Activated naive CD8-positive, alpha-beta T cell (primary cell): ENCODE measurements around the gene OMG.
"Not testable (repeated sequence)": the region's sequence is repeated elsewhere in the genome, so short reads cannot be mapped to it uniquely, and the experiment has no call there.

Experiments used
- H3K27ac Mint-ChIP-seq: one replicate; pipeline ENCODE4 v1.8.0; 2021; ENCODE audit warnings: mixed read lengths
- H3K27me3 Mint-ChIP-seq: one replicate; pipeline ENCODE4 v1.8.0; 2021; ENCODE audit warnings: mixed read lengths
- H3K36me3 Mint-ChIP-seq: one replicate; pipeline ENCODE4 v1.8.0; 2021; ENCODE audit warnings: mixed read lengths
- H3K4me1 Mint-ChIP-seq: one replicate; pipeline ENCODE4 v1.8.0; 2021; ENCODE audit warnings: low read depth, mixed read lengths
- H3K4me3 Mint-ChIP-seq: one replicate; pipeline ENCODE4 v1.8.0; 2021; ENCODE audit warnings: mild to moderate bottlenecking, mixed read lengths
- H3K9me3 Mint-ChIP-seq: one replicate; pipeline ENCODE4 v1.8.0; 2021; ENCODE audit warnings: low read depth, mixed read lengths

OMG gene, protein sequence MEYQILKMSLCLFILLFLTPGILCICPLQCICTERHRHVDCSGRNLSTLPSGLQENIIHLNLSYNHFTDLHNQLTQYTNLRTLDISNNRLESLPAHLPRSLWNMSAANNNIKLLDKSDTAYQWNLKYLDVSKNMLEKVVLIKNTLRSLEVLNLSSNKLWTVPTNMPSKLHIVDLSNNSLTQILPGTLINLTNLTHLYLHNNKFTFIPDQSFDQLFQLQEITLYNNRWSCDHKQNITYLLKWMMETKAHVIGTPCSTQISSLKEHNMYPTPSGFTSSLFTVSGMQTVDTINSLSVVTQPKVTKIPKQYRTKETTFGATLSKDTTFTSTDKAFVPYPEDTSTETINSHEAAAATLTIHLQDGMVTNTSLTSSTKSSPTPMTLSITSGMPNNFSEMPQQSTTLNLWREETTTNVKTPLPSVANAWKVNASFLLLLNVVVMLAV

DNA sequence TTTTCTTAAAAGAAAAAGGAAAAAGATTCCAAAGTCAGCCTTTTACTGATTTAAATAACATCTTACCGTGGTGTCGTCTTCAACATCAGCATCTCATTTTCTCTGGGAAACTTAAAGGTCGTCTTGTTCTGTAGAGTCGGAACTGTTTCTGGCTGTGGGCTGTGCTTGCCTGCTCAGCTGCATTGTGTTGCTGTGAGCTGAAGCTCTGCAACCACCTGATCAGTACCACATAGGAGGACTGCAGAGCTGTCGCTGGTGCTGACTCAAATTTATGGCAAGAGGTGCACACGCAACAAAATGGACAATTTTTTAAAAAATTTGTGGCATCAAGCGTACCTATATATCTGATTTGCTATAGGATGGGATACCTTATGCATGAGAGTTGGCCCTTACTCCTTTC, at the start of gene OMG:
TSS of gene OMG (minus strand) at position 150 of the 400 bp plus-strand sequence. CDS start 908 bp downstream, outside the sequence.
- Mint-ChIP-seq H3K27ac (no peak within 1 kb of the TSS), H3K36me3 (peaks cover 4% of the 10 kb centered on the region), H3K4me1 (peaks cover 26% of the 10 kb centered on the region), H3K4me3 (no peak within 1 kb of the TSS), H3K9me3 (no peaks in the 10 kb centered on the region), H3K27me3 (no peaks in the 10 kb centered on the region)

DNA sequence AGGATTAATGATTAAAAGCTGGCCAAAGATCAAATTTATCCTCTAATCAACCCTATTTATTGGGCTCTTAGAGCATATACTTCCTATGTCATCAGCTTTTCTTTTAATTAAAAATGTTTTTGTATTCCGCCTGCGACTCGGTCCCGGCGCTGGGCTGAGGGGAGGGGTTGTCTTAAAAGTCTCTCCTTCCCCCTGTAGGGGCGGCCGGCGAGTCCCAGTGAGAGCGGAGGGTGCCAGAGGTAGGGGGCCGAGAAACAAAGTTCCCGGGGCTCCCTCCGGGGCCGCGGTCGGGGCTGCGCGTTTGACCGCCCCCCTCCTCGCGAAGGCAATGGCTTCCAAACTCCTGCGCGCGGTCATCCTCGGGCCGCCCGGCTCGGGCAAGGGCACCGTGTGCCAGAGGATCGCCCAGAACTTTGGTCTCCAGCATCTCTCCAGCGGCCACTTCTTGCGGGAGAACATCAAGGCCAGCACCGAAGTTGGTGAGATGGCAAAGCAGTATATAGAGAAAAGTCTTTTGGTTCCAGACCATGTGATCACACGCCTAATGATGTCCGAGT, 48.2 kb upstream of the OMG start:
- H3K27me3 Mint-ChIP-seq, H3K4me1 Mint-ChIP-seq, H3K27ac Mint-ChIP-seq, H3K9me3 Mint-ChIP-seq, H3K4me3 Mint-ChIP-seq: not testable (repeated sequence)
- H3K36me3 Mint-ChIP-seq, result peaks cover 26% of the 10 kb centered on the region

DNA sequence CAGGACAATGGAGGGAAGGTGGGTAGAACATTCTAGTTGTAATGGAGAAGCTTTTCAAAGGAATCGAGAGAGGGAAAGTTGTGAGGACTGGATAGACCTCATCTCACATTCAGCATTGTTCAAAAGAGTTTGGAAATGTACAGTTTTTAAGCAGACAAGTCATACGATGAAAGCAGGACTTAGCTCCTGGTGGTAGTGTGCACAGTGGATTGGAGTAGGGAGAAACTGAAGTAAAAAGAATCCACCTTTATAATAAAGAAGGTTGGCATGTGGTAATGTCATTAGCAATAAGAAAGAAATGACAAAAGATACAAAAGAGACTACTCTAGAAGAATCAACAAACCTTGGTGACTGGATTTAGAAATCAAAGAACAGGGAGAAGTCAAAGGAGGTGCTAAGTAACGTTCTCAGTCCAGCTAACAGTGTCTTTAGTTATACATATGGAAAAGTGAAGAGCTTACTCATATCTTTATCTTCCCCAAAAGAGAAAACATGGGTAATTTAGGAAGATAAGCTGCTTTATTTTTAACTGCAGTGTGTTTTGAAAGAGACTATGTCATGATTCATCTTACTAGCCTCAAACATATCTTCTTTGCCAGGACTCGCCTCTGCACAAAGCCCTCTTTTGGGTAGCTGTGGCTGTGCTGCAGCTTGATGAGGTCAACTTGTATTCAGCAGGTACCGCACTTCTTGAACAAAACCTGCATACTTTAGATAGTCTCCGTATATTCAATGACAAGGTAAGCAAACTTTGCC, 43.0 kb upstream of the OMG start:
- H3K27ac Mint-ChIP-seq, result no peak overlapping the region
- H3K9me3 Mint-ChIP-seq, result no peaks in the 10 kb centered on the region
- H3K4me3 Mint-ChIP-seq, result no peak overlapping the region
- H3K4me1 Mint-ChIP-seq, result no peaks in the 10 kb centered on the region
- peaks cover 17% of the 10 kb centered on the region for H3K36me3 Mint-ChIP-seq
- no peaks in the 10 kb centered on the region for H3K27me3 Mint-ChIP-seq

DNA sequence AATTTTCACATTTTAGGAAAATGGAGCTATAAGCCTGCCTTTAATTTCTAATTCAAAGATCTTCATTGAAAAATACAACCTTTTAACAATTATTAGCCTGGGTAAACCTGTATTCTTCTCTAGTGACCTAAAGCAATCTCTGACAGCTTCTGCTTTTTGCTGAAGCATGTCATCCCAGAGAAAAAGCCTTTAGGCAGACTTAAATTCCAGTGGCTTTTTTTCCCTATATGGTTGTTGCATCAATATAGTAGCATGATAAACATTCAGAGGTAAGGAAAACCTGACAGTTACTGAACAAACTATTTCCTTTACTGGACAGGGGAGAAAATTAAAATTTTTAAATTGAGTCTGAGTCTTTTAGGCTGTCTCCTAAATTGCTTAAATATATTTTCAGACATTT, 32.2 kb upstream of the OMG start:
- H3K27me3 Mint-ChIP-seq, result no peaks in the 10 kb centered on the region
- H3K36me3 Mint-ChIP-seq, result peaks cover 16% of the 10 kb centered on the region
- no peak overlapping the region for H3K4me3 Mint-ChIP-seq
- H3K9me3 Mint-ChIP-seq, result no peaks in the 10 kb centered on the region
- H3K27ac Mint-ChIP-seq, result peak overlapping the region; percentile 46
- peaks cover 23% of the 10 kb centered on the region for H3K4me1 Mint-ChIP-seq

DNA sequence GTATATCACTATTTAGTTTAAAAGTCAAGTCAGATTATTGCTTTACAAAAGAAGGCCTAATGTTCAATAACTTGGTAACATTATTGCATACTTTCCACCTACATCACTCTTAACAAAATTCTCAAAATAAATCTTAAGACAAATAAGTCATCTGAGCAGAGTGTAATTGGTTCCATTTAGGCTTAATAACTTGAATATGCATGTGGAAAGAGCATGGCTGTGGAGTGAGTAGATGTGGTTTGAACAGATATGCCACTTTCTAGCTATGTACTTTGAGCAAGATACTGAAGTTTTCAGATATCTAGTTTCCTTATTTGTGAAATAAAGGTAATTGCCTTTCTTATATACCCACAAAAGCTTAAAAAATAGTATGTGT, 31.1 kb upstream of the OMG start:
- Mint-ChIP-seq H3K4me1 (peaks cover 28% of the 10 kb centered on the region), H3K27me3 (no peaks in the 10 kb centered on the region), H3K27ac (peak overlapping the region; percentile 70), H3K36me3 (peaks cover 16% of the 10 kb centered on the region), H3K4me3 (no peak overlapping the region), H3K9me3 (no peaks in the 10 kb centered on the region)

DNA sequence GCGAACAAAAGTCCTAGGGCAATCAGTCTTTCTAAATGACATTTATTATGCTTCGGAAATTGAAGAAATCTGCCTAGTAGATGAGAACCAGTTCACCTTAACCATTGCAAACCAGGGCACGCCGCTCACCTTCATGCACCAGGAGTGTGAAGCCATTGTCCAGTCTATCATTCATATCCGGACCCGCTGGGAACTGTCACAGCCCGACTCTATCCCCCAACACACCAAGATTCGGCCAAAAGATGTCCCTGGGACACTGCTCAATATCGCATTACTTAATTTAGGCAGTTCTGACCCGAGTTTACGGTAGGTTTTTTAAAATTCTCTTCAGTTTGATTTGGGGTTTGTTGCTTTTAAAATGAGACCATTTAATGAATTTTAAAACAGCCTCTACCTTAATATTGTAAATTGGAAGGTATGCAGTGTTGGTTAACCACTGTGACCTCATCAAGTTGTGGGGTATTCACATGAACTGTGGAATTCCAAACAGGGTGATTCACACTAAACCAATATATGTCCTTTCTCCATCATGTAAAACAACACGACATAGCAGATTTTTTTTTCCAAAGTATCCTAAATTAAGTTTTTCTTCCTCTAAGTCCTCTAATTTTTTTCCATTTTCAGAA, 30.6 kb upstream of the OMG start:
- Mint-ChIP-seq H3K4me3 (no peak overlapping the region), H3K27me3 (no peaks in the 10 kb centered on the region), H3K27ac (peak overlapping the region; percentile 70), H3K4me1 (peaks cover 30% of the 10 kb centered on the region), H3K36me3 (peaks cover 16% of the 10 kb centered on the region), H3K9me3 (no peaks in the 10 kb centered on the region)

DNA sequence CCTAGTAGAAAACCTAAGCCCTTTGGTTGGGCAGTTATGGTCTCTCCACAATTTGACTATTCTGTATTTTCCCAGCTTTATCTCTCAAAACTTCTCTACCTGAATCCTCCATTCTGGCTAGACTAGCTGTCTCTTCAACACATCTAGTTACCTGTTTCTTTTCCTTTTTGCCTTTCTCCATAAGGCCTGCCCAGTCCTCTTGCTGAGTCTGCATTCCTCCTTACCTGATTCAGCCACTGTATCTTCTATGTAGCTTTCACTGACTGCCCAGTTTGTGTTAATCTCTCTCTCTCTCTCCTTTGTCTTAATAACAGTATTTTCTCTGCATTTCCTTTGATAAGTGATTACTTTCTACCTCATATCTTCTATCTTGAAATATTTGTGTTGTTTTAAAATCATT, 26.5 kb upstream of the OMG start:
- no peaks in the 10 kb centered on the region for H3K27me3 Mint-ChIP-seq
- peaks cover 15% of the 10 kb centered on the region for H3K36me3 Mint-ChIP-seq
- H3K4me1 Mint-ChIP-seq, result peaks cover 36% of the 10 kb centered on the region
- H3K4me3 Mint-ChIP-seq, result no peak overlapping the region
- H3K9me3 Mint-ChIP-seq, result no peaks in the 10 kb centered on the region
- peak overlapping the region; percentile 37 for H3K27ac Mint-ChIP-seq

DNA sequence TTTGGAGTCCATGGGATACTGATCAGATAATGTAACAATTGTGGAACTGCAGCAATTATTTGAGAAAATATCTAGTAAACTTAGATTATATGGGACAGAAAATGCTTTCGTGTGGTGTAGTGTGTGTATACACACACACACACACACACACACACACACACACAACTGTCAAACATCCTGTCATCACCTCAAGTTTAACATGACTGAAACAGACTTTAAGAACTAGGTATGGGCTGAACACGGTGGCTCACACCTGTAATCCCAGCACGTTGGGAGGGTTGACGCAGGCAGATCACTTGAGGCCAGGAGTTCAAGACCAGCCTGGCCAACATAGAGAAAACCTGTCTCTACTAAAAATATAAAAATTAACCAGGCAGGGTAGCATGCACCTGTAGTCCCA, 24.9 kb upstream of the OMG start:
- no peaks in the 10 kb centered on the region for H3K9me3 Mint-ChIP-seq
- H3K27me3 Mint-ChIP-seq, result no peaks in the 10 kb centered on the region
- H3K4me1 Mint-ChIP-seq, result peaks cover 37% of the 10 kb centered on the region
- H3K4me3 Mint-ChIP-seq, result peak overlapping the region; percentile 89
- H3K36me3 Mint-ChIP-seq, result peaks cover 18% of the 10 kb centered on the region
- peak overlapping the region; percentile 97 for H3K27ac Mint-ChIP-seq

DNA sequence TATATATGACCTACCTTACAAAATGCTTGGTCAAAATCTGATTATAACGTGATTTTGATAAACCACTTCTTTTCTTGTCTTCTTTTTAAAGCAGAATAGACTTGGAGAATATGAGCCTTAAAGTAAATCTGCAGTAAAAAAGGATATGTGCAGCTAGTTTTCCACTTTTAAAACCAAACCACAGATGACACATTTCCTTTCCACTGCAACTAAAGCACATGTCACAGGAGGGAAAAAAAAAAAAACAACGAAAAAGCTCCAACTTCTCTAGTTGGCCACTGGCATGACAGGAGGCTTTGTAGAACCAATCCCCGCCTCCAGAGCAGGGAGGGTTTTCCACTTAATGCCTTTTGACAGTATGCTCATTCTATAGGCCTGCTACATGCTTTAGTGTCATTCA, 24.4 kb upstream of the OMG start, which contains the start of gene EVI2A:
TSS of gene EVI2A (minus strand) at position 142 of the 400 bp plus-strand sequence. CDS start 2,609 bp downstream, outside the sequence.
- no peaks in the 10 kb centered on the region for H3K27me3 Mint-ChIP-seq
- peak within 1 kb of the TSS; percentile 97 for H3K27ac Mint-ChIP-seq
- peaks cover 38% of the 10 kb centered on the region for H3K4me1 Mint-ChIP-seq
- H3K4me3 Mint-ChIP-seq, result peak within 1 kb of the TSS; percentile 89
- peaks cover 16% of the 10 kb centered on the region for H3K36me3 Mint-ChIP-seq
- H3K9me3 Mint-ChIP-seq, result no peaks in the 10 kb centered on the region

DNA sequence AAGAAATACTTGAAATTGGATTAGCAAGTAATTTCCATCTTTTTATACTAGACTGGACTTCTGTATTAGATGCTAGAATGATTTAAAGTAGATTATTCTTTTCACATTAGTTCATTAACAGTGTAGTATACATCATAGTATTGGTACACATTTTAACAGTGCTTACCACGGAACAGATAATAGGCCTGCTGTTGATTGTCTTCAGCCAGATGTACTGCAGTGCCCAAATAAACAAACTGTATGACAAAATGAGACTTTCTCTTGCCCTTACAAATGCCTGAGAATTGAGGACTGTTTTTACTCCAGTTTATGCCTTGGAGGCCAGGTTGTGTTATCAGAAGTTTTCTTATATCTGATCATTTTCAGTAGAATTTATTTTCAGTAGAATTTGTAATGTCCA, 23.8 kb upstream of the OMG start:
- Mint-ChIP-seq H3K9me3 (no peaks in the 10 kb centered on the region), H3K27ac (peak overlapping the region; percentile 97)

DNA sequence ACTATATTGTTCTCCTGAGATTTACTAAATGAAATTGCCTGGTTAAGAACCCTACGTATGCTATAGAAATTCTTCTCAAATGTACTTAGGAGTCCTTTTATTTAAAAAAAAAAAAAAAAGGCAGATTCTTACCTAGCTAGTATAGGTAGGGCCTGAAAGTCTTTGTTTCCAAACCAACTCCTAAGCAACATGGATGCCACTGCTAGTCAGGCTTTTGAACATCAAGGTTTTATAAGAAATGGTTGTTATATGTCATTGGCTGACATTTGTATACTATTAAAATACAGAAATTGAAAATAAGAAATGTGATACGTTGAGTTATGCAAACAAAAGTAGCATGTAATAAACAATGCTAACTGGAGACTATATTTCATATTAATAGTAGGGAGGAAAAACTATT, 23.2 kb upstream of the OMG start:
- H3K4me3 Mint-ChIP-seq, result peak overlapping the region; percentile 89
- H3K36me3 Mint-ChIP-seq, result peaks cover 10% of the 10 kb centered on the region
- peak overlapping the region; percentile 97 for H3K27ac Mint-ChIP-seq
- no peaks in the 10 kb centered on the region for H3K9me3 Mint-ChIP-seq
- peaks cover 49% of the 10 kb centered on the region for H3K4me1 Mint-ChIP-seq
- no peaks in the 10 kb centered on the region for H3K27me3 Mint-ChIP-seq

More for the DNA sequence above, 23.8 kb upstream of the OMG start:
- H3K4me3 Mint-ChIP-seq, result peak overlapping the region; percentile 89
- H3K36me3 Mint-ChIP-seq, result peaks cover 11% of the 10 kb centered on the region
- peaks cover 45% of the 10 kb centered on the region for H3K4me1 Mint-ChIP-seq
- H3K27me3 Mint-ChIP-seq, result no peaks in the 10 kb centered on the region

DNA sequence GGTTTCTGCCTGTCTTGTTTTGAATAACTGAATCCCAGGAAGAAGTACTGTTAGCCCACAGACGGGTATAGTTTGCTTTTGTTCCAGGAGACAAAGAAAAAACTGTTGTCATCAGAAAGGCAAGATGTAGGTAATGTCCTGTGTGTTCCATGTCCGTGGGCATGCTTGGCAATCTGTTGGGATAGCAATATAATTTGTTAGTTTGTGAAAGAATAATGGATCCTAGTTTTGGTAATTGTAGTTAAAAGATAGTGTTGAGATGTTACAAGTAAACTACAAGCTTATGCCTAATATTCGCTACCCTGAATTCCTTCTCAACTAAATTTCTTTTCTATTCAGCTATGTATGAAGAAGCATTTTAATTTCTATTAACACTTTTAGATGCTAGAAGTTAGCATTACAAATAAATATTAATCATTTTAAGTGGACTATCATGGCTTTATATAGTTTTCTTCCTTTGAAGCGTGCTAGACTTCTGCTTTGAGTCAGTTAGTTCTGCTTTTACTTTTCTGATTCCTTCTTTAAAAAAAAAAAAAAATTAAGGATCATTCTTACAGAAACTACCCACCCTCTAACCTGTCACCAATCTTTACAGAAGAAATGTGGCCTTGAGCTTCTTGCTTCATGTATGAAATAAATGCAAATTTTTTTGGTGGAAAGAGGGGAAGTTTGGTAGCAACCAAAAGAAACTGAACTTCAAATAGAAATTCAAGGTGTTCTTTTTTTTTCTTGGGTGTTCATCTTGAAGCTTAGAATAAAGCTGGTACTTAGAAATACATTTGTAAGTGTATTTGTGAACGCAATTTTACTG, 22.0 kb upstream of the OMG start:
- Mint-ChIP-seq H3K27me3 (no peaks in the 10 kb centered on the region), H3K36me3 (peaks cover 10% of the 10 kb centered on the region), H3K9me3 (peaks cover 3% of the 10 kb centered on the region), H3K27ac (peak overlapping the region; percentile 97), H3K4me1 (peaks cover 58% of the 10 kb centered on the region), H3K4me3 (peak overlapping the region; percentile 89)

DNA sequence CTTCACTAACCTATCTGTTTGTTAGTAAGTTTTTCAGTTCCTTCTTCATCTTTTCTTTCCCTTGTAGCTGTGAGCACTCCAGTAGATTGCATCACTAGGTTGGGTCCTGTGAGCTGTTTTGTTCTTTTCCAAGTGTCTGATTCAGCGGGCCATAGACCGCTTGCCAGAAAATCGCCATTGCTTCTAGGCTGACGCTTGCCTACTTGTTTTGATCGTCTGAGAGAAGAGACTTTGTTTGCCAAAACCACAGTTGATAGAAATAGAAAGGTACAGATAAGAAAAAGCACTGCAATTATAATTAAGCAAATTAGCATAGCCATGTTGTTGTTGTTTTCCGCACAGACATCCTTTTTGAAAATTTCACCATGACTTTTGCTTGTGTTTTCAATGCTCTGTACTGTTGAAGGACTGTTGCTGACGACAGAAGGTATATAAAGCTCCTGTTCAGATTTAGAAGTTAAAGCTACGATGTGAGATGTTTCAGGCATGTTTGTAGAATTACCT, 21.3 kb upstream of the OMG start:
- peaks cover 10% of the 10 kb centered on the region for H3K36me3 Mint-ChIP-seq
- H3K27ac Mint-ChIP-seq, result peak overlapping the region; percentile 97
- H3K27me3 Mint-ChIP-seq, result no peaks in the 10 kb centered on the region
- peak overlapping the region; percentile 89 for H3K4me3 Mint-ChIP-seq
- peaks cover 55% of the 10 kb centered on the region for H3K4me1 Mint-ChIP-seq
- H3K9me3 Mint-ChIP-seq, result peaks cover 3% of the 10 kb centered on the region

DNA sequence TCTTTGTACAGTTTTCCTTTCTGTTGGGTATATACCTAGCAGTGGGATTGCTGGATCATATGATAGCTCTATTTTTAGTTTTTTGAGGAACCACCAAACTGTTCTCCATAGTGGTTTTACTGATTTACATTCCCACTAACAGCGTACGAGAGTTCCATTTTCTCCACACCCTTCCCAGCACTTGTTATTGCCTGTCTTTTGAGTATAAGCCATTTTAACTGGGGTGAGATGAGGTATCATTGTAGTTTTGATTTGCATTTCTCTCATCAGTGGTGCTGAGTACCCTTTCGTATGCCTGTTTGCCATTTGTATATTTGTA, 17.7 kb upstream of the OMG start:
- H3K9me3 Mint-ChIP-seq, result peaks cover 3% of the 10 kb centered on the region
- H3K27me3 Mint-ChIP-seq, result no peaks in the 10 kb centered on the region
- peaks cover 10% of the 10 kb centered on the region for H3K36me3 Mint-ChIP-seq
- H3K4me3 Mint-ChIP-seq, result peak overlapping the region; percentile 86
- H3K4me1 Mint-ChIP-seq, result peaks cover 64% of the 10 kb centered on the region
- peak overlapping the region; percentile 97 for H3K27ac Mint-ChIP-seq
